Stimulated activated CD8-positive, alpha-beta memory T cell treated with anti-CD3 and anti-CD28 coated beads, Interleukin-7, amount 100 ng/mL, for 48 hours (primary cell): Measurements from ENCODE around the gene ISCA2.
"Not testable (repeated sequence)": the region's sequence is repeated elsewhere in the genome, so short reads cannot be mapped to it uniquely, and the experiment has no call there.

ENCODE experiments used
- DNase-seq, 2 donors: peaks; one replicate each; pipeline ENCODE4 v3.0.0-alpha.2; 2020; ENCODE audit warnings: low read depth in 1 of 2; ENCODE audit errors: extremely low read depth in 1 of 2

ISCA2 gene

GRCh38 chr14:74526854-74527585 lies 33.5 kb downstream of the ISCA2 start:
- DNase-seq: no peak

DNA sequence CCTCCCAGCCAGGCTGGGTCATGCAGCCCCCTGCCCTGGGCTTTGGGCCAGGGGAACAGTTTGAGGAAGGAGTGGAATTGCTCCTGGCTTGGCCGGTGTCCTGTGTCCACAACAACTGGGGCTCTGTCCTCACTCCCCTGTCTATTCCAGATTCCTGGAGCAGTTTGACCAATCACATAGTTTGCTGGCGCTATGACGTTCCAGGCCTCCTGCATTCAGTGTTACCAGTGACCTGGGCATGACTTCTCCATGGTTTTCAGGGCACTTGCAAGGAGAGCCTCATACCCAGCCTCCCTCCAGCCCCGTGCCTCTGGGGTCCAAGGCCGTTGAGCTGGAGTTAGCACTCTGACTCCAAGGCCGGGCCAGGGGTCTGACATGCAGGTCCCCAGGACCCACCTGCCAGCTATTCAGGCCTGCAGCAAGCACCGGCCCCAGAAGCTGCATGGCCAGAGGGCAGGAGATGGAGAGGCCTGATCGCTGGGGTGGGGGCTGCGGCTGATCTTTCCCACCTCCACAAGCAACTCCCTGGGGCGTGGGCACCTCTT lies 34.2 kb downstream of the ISCA2 start:
- no peak for DNase-seq

DNA sequence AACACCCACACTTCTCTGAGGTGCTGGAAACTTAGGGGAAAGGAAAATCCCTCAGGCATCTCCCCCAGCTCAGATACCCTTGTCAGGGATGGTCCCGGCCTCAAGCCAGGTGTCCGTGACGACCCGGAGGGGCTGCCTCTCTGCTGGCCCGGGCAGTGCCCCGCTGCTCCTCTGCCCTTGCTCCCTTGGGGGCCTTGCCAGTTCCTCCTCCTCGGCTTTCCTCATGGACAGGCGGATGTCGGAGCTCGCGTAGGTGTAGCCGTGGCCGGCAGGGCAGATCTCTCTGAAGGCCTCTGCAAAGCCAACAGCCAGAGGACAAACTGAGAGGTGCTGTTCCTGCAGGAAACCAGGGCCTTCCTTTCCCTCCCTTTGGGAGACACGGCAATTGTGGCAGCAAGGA lies 34.8 kb downstream of the ISCA2 start:
- DNase-seq: no peak

DNA sequence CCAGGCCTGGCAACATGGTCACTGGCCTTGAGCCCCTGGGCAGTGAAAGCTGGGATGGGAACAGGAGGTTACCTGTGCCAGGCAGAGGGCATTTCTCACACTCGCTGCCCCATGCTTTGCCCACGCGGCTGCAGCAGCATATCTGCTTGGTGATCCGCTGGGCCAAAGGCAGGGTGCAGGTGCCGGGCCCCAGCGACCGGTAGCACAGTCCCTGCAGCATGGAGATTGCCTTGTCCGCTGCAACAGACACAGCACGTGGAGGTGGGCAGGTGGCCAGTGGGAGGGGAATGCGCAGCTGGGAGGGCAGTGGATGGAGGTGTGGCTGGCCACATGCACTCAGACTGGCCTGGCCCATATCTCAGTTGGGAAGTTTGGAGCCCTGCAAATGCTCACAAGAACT lies 35.3 kb downstream of the ISCA2 start:
- DNase-seq: no peak

- no peak for DNase-seq
These were observed 37.4 kb downstream of the ISCA2 start for GRCh38 chr14:74531006-74531405.

DNA sequence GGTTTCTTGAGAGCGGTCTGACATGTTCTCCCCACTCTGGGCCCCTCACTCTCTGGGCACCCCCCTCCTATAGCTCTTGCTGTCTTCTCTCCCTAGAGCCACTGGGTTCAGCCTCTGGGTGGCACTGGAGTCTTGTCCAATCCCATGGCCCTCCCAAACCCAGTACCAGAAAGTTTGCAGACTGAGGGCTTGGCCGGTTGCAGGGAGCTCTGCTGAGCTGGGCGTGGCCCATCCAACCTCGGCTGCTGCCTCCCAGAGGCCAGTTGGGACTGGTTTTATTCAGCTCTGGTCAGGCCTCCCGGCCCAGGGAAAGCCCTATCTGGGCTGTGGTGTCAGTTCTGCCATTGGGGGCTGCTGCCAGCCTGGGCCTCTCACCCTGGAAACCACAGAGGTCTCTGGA lies 37.9 kb downstream of the ISCA2 start:
- no peak for DNase-seq

GRCh38 chr14:74532246-74532645 lies 38.7 kb downstream of the ISCA2 start:
- DNase-seq: no peak

DNA sequence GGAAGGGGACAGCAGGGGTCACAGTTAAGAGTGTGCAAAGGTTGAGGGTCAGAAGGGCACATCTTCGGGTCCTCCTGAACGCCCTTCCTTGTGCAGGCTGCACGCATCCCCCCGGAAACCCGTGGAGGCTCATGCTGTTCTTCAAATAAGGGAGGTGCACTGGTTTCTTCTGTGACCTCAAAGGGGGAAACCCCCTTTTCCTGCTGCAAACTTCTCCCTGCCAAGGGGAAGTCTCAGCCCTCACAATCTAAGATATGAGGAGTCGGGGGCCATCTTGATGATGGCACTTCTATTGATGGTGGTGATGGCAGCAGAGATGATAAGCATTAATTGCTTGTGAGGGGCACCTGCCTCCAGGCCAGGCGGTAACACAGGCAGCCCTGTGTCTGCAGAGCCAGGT lies 40.0 kb downstream of the ISCA2 start:
- no peak for DNase-seq

GRCh38 chr14:74535756-74536325 lies 42.3 kb downstream of the ISCA2 start:
- DNase-seq: no peak

- DNase-seq: not testable (repeated sequence)
These were observed 42.8 kb downstream of the ISCA2 start for GRCh38 chr14:74536336-74536735.

DNA sequence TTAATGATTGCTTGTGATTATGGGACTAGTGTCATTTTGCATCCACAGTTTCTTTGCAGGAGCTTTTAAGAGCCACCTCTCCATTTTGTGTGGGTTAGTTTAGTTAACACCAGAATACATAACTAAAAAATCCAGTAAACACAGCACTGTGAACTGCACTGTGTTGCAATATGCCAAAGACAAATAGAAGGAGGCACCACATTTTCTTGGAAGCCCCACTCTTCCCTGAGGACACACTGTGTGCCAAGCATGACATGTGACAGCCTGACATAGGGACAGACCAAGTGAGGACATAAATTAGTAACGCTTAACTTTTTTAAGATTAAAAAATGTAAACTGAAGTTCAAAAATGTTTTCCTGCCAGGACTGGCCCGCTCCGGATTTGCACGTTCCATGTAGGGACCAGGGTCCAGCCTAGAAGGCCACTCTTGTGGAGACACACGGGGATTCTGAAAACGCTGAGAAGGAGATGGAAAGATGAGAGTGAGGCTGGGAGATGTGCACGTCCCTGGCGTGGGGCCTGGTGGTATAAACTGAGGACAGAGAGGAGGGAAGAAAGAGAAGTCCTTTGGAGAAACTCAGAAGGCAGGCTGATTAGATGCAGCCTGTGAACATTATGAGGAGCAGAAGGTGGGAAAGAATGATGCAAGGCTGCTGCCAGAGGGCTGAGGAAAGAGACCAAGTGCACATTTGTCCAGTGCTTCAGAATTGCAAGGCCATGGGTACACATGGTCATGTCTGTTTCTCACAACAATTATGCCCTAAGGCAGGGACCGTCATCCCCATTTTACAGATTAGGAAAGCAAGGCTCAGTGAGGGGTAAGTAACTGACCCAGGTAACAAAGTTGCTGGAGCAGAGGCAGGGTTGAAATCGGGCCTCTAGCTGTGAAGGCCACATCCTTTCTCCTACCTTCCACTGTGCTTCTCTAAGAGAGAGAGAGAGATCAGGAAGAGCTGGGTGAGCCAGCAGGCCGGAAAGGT lies 45.1 kb downstream of the ISCA2 start:
- no peak for DNase-seq

GRCh38 chr14:74539503-74539902 lies 45.9 kb downstream of the ISCA2 start:
- DNase-seq: no peak

GRCh38 chr14:74541225-74541624 lies 47.7 kb downstream of the ISCA2 start:
- DNase-seq: no peak

- no peak for DNase-seq
These were observed 48.6 kb downstream of the ISCA2 start for GRCh38 chr14:74542056-74542685.

DNA sequence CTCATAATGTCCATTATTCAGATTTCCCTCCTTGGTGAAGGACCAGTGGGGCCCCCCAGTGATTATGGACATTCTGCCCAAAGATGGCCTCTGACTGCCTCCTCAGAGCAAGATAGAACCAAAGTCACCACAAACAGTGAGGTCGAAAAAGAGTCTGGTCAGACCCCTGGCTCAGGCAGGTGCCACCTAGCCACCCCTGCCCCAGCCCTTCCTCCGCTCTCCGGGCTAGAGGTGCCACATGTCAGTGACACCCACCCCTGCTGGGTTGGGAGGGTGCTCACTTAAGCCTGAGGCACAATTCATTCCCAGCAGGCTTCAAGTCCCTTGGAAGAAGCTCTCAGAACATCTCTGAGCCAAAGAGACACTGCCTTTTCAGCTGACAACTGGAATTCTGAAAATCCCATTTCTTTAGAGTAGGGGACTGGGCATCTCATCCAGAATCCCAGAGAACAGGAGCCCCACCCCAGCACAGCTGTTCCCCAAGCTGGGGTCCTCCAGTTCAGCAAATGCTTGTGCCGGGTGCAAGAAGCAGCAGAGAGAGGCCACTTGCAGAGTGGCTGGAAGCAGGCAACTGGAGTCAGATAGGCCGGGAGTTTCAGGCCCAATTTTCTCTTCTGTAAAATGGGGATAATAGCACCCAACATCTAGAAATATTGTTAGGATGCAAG lies 50.3 kb downstream of the ISCA2 start:
- no peak for DNase-seq

- no peak for DNase-seq
These were observed 51.8 kb downstream of the ISCA2 start for GRCh38 chr14:74545386-74545785.

- no peak for DNase-seq
These were observed 52.9 kb downstream of the ISCA2 start for GRCh38 chr14:74546416-74546815.
